ENCODE data around the gene TTC29.

TTC29 gene

GRCh38 chr4:146945556-146946374 lies at the start of gene TTC29:
Gene TTC29 (minus strand): TSS chr4:146945864. CDS start chr4:146939895, 5,969 bp downstream.
- peak; percentile 68 for FAIRE-seq
- peak; percentile 65 for DNase-seq (ENCODE audit: insufficient read length, low spot score)

DNA sequence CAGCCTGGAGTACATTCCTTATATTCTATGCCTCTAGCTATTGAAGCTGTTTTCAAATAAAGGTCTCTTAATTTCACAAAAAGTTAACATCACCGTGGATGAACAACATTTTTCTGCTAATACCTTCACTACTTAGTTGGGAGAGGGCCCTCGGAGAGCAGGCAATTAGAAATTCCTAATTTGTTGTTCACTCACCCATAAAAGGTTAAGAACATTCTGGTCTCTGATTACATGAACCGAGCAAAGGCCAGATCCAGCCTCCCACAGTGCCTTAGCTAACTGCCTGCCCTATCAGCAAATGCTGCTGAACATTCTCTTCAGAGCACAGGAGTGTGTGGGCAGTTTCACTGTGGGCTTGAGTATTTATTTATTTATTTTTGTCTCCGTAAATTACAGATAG lies 36.0 kb upstream of the TTC29 start:
- FAIRE-seq, result no peak
- DNase-seq (ENCODE audit: insufficient read length, low spot score), result no peak

DNA sequence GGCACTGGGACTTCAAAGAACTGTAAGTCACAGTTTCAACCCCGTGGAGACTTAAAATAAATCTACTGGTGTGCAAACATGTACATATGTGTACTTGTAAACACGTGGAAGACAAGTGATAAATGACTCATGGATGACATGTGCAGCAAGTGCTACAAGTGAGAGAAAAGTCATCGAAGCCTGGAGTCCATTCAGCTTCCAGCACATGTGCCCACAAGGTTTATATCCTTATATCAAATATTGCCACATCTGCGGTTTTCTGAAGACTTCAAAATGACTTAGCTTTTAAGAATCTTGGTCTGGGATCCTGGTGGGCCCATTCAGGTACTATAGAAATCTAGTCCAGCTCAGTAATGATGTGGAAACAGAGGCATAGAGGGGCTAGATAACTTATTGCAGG lies 33.0 kb upstream of the TTC29 start:
- FAIRE-seq (no peak), DNase-seq (ENCODE audit: insufficient read length, low spot score) (no peak)

- FAIRE-seq, result no peak
- DNase-seq (ENCODE audit: insufficient read length, low spot score), result no peak
Measured at GRCh38 chr4:146976145-146976544, 30.5 kb upstream of the TTC29 start.

- no peak for DNase-seq (ENCODE audit: insufficient read length, low spot score)
- FAIRE-seq, result no peak
Measured at GRCh38 chr4:146975527-146975926, 29.9 kb upstream of the TTC29 start.

DNA sequence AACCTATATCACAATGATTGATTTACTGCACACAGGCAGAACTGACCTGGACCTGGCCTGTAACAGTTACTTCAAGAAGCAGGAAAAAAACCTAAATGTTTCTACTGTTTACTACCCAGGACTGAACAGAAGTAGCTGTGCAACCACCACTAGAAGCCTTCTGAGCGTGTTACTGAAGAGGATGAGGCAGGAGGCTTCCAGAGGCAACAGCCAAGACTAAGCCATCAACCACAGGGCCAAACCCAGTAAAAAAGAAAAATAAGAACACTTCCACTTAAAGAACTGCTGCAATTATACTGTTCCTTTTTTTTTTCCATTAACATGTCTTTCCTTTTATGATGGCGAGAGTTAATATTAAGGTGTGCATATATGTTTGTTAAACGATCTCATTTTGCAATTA lies 29.4 kb upstream of the TTC29 start:
- FAIRE-seq, result no peak
- DNase-seq (ENCODE audit: insufficient read length, low spot score), result no peak

- DNase-seq (ENCODE audit: insufficient read length, low spot score), result no peak
- peak; percentile 23 for FAIRE-seq
Measured at GRCh38 chr4:146972036-146972435, 26.4 kb upstream of the TTC29 start.

DNA sequence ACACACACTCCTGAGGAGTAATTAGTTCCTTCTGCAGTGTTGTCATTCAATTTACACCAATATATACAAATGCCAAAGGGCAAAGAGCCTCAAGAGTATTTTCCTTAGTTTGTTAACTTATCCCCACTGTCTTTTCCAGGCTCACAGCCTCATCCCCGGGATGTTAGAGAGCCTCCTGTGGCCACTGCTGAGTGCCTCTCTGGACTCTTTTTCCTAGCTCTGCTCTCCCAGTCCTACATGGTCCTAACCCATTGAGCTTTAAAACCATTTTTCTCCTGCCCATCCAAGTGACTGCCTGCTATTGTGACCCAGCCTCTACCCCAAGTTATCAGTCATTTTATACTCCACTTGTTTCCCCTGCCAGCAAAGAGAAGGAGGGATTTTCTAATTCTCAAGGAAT lies 23.5 kb upstream of the TTC29 start:
- FAIRE-seq, result no peak
- DNase-seq (ENCODE audit: insufficient read length, low spot score), result no peak

- DNase-seq (ENCODE audit: insufficient read length, low spot score), result no peak
- FAIRE-seq, result no peak
Measured at GRCh38 chr4:146960634-146961033, 15.0 kb upstream of the TTC29 start.

DNA sequence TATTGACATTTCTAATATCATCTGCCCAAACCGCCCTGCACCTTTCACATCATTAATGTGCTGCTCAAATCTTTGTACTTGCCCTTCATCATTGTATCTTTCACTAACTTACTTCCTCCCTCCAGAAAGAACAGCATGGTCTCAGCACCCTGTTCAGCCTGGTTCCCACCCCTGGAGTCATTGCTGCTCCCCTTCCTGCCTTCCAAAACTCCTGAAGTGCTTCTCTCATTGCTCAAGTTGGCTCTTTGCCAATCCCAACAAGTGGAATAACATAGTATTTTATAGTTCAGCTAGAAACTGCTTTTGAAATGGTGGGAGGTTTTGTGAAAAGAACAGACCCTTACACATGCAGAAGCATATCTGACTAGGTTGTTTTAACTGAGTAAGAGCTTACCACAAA lies 14.0 kb upstream of the TTC29 start:
- DNase-seq (ENCODE audit: insufficient read length, low spot score) (no peak), FAIRE-seq (no peak)

DNA sequence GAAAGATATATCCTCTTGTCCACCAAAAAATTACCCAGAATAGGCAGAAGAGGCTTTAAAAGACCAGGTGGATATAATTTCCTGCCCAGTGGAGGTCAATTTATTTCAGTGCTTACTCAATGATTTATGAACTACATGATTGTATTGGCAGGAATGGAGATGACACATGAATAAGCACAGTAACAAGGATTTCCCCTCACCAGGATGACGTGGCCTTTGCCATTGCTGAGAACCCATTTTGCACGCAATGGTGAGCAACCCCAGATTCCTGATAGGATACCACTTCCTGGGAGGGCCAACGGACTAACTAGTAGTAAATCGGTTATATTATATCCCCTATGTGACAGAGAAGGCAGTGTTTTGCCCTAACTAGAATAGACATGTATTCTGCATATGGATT lies 11.6 kb upstream of the TTC29 start:
- no peak for FAIRE-seq
- DNase-seq (ENCODE audit: insufficient read length, low spot score), result no peak

DNA sequence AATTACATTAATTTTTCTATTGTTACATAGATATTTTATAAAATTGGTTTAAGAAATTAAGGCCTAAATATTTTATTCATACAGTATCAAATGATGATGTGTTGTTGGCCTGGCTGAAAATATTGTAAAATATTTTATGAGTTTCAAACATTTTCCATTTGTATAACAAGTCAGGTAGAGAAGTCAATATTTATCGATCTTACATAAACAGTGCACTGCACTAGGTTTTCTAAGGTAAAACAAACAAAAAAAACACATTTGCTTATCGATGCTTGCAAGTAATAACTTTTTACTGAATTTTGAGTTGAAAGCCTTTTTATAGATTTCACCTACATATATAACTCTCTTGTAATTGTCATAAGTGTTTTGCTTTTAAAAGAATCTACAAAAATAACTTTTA lies 7.2 kb upstream of the TTC29 start:
- FAIRE-seq, result no peak

GRCh38 chr4:146949559-146949958 lies 3.9 kb upstream of the TTC29 start:
- no peak for FAIRE-seq
- no peak for DNase-seq (ENCODE audit: insufficient read length, low spot score)

More for the DNA sequence above, 7.2 kb upstream of the TTC29 start:
- DNase-seq (ENCODE audit: insufficient read length, low spot score), result no peak

- FAIRE-seq (no peak), DNase-seq (ENCODE audit: insufficient read length, low spot score) (no peak)
Measured at GRCh38 chr4:146943691-146944375, 1.8 kb downstream of the TTC29 start.

DNA sequence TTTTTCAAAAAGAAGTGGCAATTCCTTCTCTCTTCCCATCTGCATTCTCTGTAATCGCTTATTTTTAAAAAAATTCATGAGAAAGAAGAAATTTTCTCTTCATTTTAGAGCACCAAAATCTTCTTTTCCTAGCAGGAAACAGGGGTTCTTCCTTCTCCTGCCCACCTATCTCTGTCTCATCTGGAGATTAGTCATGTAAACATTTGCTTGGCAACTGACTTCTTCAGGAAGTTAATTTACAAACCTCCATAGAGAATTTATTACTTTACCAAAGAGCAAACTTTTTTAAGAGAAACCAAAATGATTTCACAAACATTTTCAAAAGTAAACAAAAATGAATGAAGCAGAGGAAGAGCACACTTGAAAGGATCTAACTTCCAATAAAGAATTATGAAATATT lies 13.5 kb downstream of the TTC29 start:
- FAIRE-seq, result no peak
- no peak for DNase-seq (ENCODE audit: insufficient read length, low spot score)

GRCh38 chr4:146930673-146931072 lies 15.0 kb downstream of the TTC29 start:
- FAIRE-seq, result no peak
- DNase-seq (ENCODE audit: insufficient read length, low spot score), result no peak

- FAIRE-seq, result no peak
- DNase-seq (ENCODE audit: insufficient read length, low spot score), result no peak
Measured at GRCh38 chr4:146927695-146928094, 18.0 kb downstream of the TTC29 start.

DNA sequence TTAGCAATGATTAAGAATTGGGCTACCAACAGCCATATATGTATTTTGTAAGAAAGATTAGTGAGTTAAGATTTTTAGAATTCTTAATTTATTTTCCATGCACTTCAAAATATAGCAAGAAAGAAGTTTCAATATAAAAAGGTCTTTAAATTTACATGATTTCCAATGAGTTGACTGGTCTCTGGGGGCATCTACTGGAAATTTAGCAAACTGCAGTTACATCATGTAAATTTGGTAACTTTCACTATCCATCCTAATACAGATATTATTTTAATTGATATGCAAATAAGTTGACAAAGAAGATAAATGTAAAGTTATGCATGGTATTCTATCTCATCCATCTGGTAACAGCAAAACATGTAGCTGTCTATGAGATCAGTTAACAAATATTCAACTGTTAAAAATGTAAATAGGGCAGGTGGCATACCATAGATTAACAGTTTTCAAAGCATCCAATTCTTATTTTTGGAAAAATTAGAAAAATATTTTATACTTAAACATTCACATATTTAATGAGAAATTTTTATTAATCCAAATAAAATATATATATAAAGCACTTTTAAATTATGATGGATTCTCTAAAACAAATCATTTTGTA lies 29.1 kb downstream of the TTC29 start:
- FAIRE-seq, result peak; percentile 58

DNA sequence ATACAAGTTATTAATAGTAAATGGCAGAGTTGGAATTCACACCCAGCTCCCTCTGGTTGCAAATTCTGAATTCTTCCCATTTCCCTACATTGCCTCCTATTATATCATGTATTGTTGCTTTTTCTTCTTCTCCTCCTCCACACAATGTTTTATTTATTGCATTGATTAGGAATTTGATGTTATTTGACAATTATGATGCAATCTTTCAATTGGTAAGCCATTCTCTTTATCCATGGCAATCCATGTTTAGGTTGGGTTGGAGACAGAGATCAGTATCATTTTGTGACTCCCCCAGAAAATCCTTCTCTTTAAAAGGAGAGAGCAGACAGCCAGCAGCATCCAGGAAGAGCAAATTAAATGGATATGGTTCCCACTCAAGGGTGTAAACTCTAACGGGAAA lies 30.5 kb downstream of the TTC29 start:
- no peak for DNase-seq (ENCODE audit: insufficient read length, low spot score)
- FAIRE-seq, result no peak

More for the DNA sequence above, 29.1 kb downstream of the TTC29 start:
- DNase-seq (ENCODE audit: insufficient read length, low spot score), result no peak

- FAIRE-seq (no peak), DNase-seq (ENCODE audit: insufficient read length, low spot score) (no peak)
Measured at GRCh38 chr4:146900295-146900694, 45.4 kb downstream of the TTC29 start.

DNA sequence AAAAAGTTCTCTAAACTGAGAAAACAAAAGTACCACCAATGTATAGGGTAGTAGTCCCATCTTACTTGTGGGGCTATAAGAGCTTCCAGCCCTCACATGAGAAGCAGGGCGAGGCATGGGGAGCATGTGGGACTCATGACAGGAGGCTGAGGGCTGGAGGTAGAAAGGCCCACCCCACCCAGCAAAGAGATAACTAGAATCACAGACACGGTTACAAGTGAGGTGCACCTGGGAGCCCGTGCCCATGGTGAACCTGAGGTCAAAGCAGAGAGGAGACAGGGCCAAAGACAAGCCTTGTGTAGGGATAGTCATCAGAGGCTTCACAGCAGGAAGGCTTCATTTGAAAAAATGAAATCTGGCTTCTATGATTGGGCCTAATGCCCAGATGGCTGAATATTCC lies 55.4 kb downstream of the TTC29 start:
- FAIRE-seq (no peak), DNase-seq (ENCODE audit: insufficient read length, low spot score) (no peak)

- DNase-seq (ENCODE audit: insufficient read length, low spot score) (no peak), FAIRE-seq (no peak)
Measured at GRCh38 chr4:146883070-146883469, 62.6 kb downstream of the TTC29 start.

Measured in GM19239 (cell line).